Lung (tissue), 12 donors: ENCODE data around the gene CLEC17A. TPM values are rescaled to one million over a fixed set of nuclear protein-coding genes. Genes with fewer than 3 reads are reported as not detected.

Source experiments
- ATAC-seq: fragments of 200-7000 bp; cut with Tn5 transposase; one replicate; pipeline ENCODE4 v1.9.1; 2020; ENCODE audit warnings: moderate number of reproducible peaks; ENCODE audit not compliant: insufficient read depth, low FRiP score
- DNase-seq, 3 donors: peaks; one replicate each; pipeline ENCODE4 v3.0.0-alpha.2; 2013 to 2017
- H3K27ac ChIP-seq, 2 donors: one replicate each; pipeline ENCODE4 v1.5.1; 2013; ENCODE audit warnings: mild to moderate bottlenecking in 2 of 2, moderate library complexity in 2 of 2, control low read depth in 1 of 2, inconsistent platforms in 1 of 2, low read depth in 1 of 2, low read length in 1 of 2
- H3K27me3 ChIP-seq, 3 donors: one replicate each; pipeline ENCODE4 v1.5.1; 2013; ENCODE audit warnings: low read length in 2 of 3; ENCODE audit not compliant: control insufficient read depth in 3 of 3, insufficient read depth in 3 of 3
- H3K36me3 ChIP-seq, 4 donors: one replicate each; pipeline ENCODE4 v1.5.1; 2013; ENCODE audit warnings: low read length in 4 of 4, mild to moderate bottlenecking in 1 of 4, moderate library complexity in 1 of 4; ENCODE audit not compliant: control insufficient read depth in 4 of 4, insufficient read depth in 4 of 4
- H3K4me1 ChIP-seq, 5 donors: one replicate each; pipeline ENCODE4 v1.5.1; 2013; ENCODE audit warnings: low read length in 5 of 5, mild to moderate bottlenecking in 2 of 5, moderate library complexity in 1 of 5; ENCODE audit not compliant: control insufficient read depth in 5 of 5, insufficient read depth in 5 of 5
- H3K4me3 ChIP-seq: one replicate; pipeline ENCODE4 v1.5.1; 2013; ENCODE audit warnings: mild to moderate bottlenecking, control low read depth, moderate library complexity
- H3K9ac ChIP-seq, 2 donors: one replicate each; pipeline ENCODE4 v1.5.1; 2013; ENCODE audit warnings: low read length in 2 of 2, control low read depth in 1 of 2; ENCODE audit not compliant: insufficient read depth in 1 of 2
- H3K9me3 ChIP-seq, 4 donors: one replicate each; pipeline ENCODE4 v1.5.1; 2013; ENCODE audit warnings: low read length in 3 of 4, mild to moderate bottlenecking in 1 of 4, moderate library complexity in 1 of 4; ENCODE audit not compliant: control insufficient read depth in 4 of 4, insufficient read depth in 3 of 4
- CTCF ChIP-seq: IDR thresholded peaks from 2 replicates; pipeline ENCODE4 v1.5.1; 2012; ENCODE audit warnings: mild to moderate bottlenecking; ENCODE audit errors: control extremely low read depth, extremely low read depth
- WGBS, 2 donors: extraction: QIAGEN DNeasy Blood & Tissue Kit; methylation state at CpG; one replicate each; pipeline ENCODE4 v1.1.7; 2013; 5-methylcytosine and 5-hydroxymethylcytosine counted together
- polyA plus RNA-seq, 2 donors: library from polyadenylated mRNA; stranded (reverse); fragments of 200-250 nt; gene quantifications; one replicate each; pipeline ENCODE4 v1.2.1, GENCODE V29; 2013
- total RNA-seq, 2 donors: library from RNA; depleted of rRNA in 1 of 2; stranded (reverse); fragments of >200 nt in 1 of 2; gene quantifications; one replicate each; pipeline ENCODE4 v1.2.1, GENCODE V29; 2014 to 2021
- donor health status: control.
- donor health status: control.
- donor health status: Bipolar disorder and iron deficiency.
- donor health status: healthy.
- donor health status: DM: yes; HTN: yes; CAD: no.

Gene CLEC17A
- total and polyA plus RNA-seq, 4 donors = 0.08 to 2.3 (median 0.32) TPM

- Histone ChIP-seq H3K4me3 (no peak overlapping the region), H3K4me1 (peaks cover 0 to 18% (median 8%) of the 10 kb centered on the region in 5 donors), H3K36me3 (peaks cover 0 to 31% (median 3%) of the 10 kb centered on the region in 4 donors), H3K27ac (peak overlapping the region in 1 of 2 donors; percentile 91), H3K9me3 (no peaks in the 10 kb centered on the region), H3K27me3 (no peaks in the 10 kb centered on the region), H3K9ac (no peak overlapping the region)
- 70 to 83% methylated on average over 21 to 22 of the region's 22 CpGs for WGBS, 2 donors
- ATAC-seq (no peak), DNase-seq (no peak)
- no peak for TF ChIP-seq CTCF
Measured at GRCh38 chr19:14561847-14562351, 21.0 kb upstream of the CLEC17A start.

GRCh38 chr19:14562660-14563589 is 20.0 kb upstream of the CLEC17A start:
- Histone ChIP-seq H3K27ac (peak overlapping the region in 1 of 2 donors; percentile 91), H3K9ac (no peak overlapping the region), H3K27me3 (no peaks in the 10 kb centered on the region), H3K36me3 (peaks cover 0 to 37% (median 3%) of the 10 kb centered on the region in 4 donors), H3K9me3 (no peaks in the 10 kb centered on the region), H3K4me3 (no peak overlapping the region), H3K4me1 (peaks cover 0 to 18% (median 8%) of the 10 kb centered on the region in 5 donors)
- DNase-seq = no peak
- no peak for TF ChIP-seq CTCF
- WGBS, 2 donors = 91% methylated on average over 23 of the region's 23 CpGs
- no peak for ATAC-seq

- WGBS, 2 donors = 94 to 97% methylated on average over 16 of the region's 16 CpGs
- H3K4me3 ChIP-seq = no peak overlapping the region
- H3K36me3 ChIP-seq = peaks cover 0 to 37% (median 1%) of the 10 kb centered on the region in 4 donors
- TF ChIP-seq CTCF = no peak
- H3K9ac ChIP-seq = no peak overlapping the region
- ATAC-seq = no peak
- H3K9me3 ChIP-seq = no peaks in the 10 kb centered on the region
- H3K4me1 ChIP-seq = peaks cover 0 to 18% (median 8%) of the 10 kb centered on the region in 5 donors
- no peak overlapping the region for H3K27ac ChIP-seq
- no peak for DNase-seq
- no peaks in the 10 kb centered on the region for H3K27me3 ChIP-seq
Measured at GRCh38 chr19:14563590-14563926, 19.3 kb upstream of the CLEC17A start.
